ENCODE measurements around the gene NPAS3.

The NPAS3 gene

DNA sequence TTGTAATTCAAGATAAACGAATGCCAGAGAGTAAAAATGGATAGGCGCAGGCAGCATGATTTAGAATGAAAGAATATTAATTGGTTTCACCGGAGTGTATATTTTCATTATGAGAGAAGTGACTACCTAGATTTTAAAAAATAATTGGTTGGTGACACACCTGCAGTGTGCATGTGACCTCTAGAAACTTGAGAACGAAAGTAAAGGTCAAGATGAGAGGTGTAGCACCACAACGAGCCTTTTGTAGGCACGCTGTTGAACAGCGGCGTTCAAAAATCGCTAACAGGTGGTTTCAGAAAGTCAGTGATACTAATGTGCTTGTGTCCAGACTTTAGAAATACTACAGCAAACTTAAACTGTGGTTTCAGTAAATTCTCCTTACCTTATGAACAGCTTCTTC lies 123.8 kb downstream of the NPAS3 start:
- H3K4me3 ChIP-seq (ENCODE audit: low read length), result peak overlapping the region; percentile 46

DNA sequence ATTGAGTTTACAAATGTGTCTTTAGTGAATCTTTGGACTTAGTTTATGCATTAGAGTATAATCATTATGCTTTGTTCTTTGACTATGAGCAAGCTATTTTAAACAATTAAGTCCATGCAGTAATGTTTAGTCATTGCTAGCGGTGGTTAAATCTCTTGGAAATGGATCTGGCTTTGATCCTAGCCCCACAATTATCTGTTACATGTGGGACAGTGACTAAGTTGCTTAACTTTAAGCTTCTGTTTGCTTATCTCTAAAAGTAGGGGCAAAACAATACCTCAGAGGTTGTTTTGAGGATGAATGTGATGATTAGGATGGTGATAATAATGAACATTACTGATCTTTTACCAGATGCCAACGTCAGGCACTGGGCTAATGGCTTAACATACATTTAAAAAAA lies 124.2 kb downstream of the NPAS3 start:
- H3K36me3 ChIP-seq (replicated peaks; ENCODE audit: low read depth, low read length), result no peaks in the 10 kb centered on the region
- no peaks in the 10 kb centered on the region for H3K27me3 ChIP-seq (ENCODE audit: low read depth, low read length)
- H3K9me3 ChIP-seq (ENCODE audit: insufficient read depth, low read length), result no peaks in the 10 kb centered on the region
- H3K27ac ChIP-seq (ENCODE audit: low read length), result no peak overlapping the region
- no peaks in the 10 kb centered on the region for H3K79me2 ChIP-seq (ENCODE audit: low read length)
- peak overlapping the region; percentile 37; the same call in 1 of the 2 replicates for H2AFZ ChIP-seq (ENCODE audit: low read depth, low read length)
- TF ChIP-seq, protein P1, sequence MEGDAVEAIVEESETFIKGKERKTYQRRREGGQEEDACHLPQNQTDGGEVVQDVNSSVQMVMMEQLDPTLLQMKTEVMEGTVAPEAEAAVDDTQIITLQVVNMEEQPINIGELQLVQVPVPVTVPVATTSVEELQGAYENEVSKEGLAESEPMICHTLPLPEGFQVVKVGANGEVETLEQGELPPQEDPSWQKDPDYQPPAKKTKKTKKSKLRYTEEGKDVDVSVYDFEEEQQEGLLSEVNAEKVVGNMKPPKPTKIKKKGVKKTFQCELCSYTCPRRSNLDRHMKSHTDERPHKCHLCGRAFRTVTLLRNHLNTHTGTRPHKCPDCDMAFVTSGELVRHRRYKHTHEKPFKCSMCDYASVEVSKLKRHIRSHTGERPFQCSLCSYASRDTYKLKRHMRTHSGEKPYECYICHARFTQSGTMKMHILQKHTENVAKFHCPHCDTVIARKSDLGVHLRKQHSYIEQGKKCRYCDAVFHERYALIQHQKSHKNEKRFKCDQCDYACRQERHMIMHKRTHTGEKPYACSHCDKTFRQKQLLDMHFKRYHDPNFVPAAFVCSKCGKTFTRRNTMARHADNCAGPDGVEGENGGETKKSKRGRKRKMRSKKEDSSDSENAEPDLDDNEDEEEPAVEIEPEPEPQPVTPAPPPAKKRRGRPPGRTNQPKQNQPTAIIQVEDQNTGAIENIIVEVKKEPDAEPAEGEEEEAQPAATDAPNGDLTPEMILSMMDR (IDR thresholded peaks at IDR 0.05; ENCODE audit: low read depth, low read length), result no peak
- no peak for TF ChIP-seq EZH2phosphoT487 (IDR thresholded peaks at IDR 0.05; ENCODE audit: low read depth)
- peak overlapping the region; percentile 58 for H3K4me2 ChIP-seq (ENCODE audit: low read length)
- peaks cover 20% of the 10 kb centered on the region for H3K4me1 ChIP-seq (ENCODE audit: low read length)
- no peaks in the 10 kb centered on the region for H4K20me1 ChIP-seq (ENCODE audit: insufficient read depth, low read length)
- H3K9ac ChIP-seq (ENCODE audit: low read length), result no peak overlapping the region
- peak overlapping the region; percentile 46 for H3K4me3 ChIP-seq (ENCODE audit: low read length)

More for the DNA sequence above, 123.8 kb downstream of the NPAS3 start:
- H3K27ac ChIP-seq (ENCODE audit: low read length), result no peak overlapping the region
- H3K9me3 ChIP-seq (ENCODE audit: insufficient read depth, low read length), result no peaks in the 10 kb centered on the region
- H4K20me1 ChIP-seq (ENCODE audit: insufficient read depth, low read length), result no peaks in the 10 kb centered on the region
- no peaks in the 10 kb centered on the region for H3K79me2 ChIP-seq (ENCODE audit: low read length)
- H3K9ac ChIP-seq (ENCODE audit: low read length), result no peak overlapping the region
- H3K27me3 ChIP-seq (ENCODE audit: low read depth, low read length), result no peaks in the 10 kb centered on the region
- TF ChIP-seq, protein P1 (IDR thresholded peaks at IDR 0.05; ENCODE audit: low read depth, low read length), result no peak
- no peak for TF ChIP-seq EZH2phosphoT487 (IDR thresholded peaks at IDR 0.05; ENCODE audit: low read depth)
- H3K4me1 ChIP-seq (ENCODE audit: low read length), result peaks cover 20% of the 10 kb centered on the region
- H3K36me3 ChIP-seq (replicated peaks; ENCODE audit: low read depth, low read length), result no peaks in the 10 kb centered on the region
- peak overlapping the region; percentile 58 for H3K4me2 ChIP-seq (ENCODE audit: low read length)
- H2AFZ ChIP-seq (ENCODE audit: low read depth, low read length), result peak overlapping the region; percentile 37; the same call in 1 of the 2 replicates

DNA sequence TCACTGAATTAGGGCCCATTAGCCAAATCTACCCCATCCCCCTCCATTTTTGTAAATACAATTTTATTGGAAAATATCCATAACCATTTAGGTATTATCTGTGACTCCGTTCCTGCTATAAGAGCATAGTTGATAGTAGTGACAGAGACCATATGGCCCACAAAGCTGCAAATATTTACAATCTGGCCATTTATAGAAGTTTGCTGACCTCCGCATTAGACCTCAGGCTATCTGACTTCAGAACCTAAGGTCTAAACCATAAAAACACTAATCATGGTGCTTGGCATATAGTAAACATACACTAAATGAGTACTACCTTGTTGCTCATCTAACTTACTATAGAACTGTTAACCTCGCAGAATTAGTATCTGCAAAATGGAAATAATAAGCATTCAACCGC lies 124.8 kb downstream of the NPAS3 start:
- Histone ChIP-seq H3K4me3 (ENCODE audit: low read length) (no peak overlapping the region), H4K20me1 (ENCODE audit: insufficient read depth, low read length) (no peaks in the 10 kb centered on the region), H3K36me3 (replicated peaks; ENCODE audit: low read depth, low read length) (no peaks in the 10 kb centered on the region), H3K9ac (ENCODE audit: low read length) (no peak overlapping the region), H3K27ac (ENCODE audit: low read length) (no peak overlapping the region), H2AFZ (ENCODE audit: low read depth, low read length) (no peak overlapping the region), H3K27me3 (ENCODE audit: low read depth, low read length) (no peaks in the 10 kb centered on the region), H3K4me1 (ENCODE audit: low read length) (peaks cover 20% of the 10 kb centered on the region), H3K9me3 (ENCODE audit: insufficient read depth, low read length) (no peaks in the 10 kb centered on the region), H3K79me2 (ENCODE audit: low read length) (no peaks in the 10 kb centered on the region), H3K4me2 (ENCODE audit: low read length) (no peak overlapping the region)
- TF ChIP-seq, protein P1 (IDR thresholded peaks at IDR 0.05; ENCODE audit: low read depth, low read length), result no peak
- TF ChIP-seq EZH2phosphoT487 (IDR thresholded peaks at IDR 0.05; ENCODE audit: low read depth), result no peak

DNA sequence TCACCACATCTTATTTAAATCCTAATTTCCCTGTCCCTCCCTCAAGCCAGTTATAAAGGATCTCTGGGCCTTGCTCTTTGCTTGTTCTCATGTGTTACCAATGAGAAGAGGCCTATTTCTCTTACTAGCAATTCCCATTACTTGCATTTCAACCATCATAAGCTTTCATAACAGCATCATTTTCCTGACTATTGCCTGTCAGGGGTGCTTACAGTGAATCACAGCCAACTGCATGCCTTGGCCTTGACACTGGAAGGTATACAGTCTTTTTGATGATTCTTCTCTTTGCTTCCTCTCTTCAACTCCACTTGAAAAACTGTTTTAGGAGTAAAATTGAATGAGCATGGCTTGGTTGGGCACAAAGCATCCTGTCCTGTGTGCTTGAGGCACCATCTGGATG lies 127.0 kb downstream of the NPAS3 start:
- H3K27ac ChIP-seq (ENCODE audit: low read length), result no peak overlapping the region
- H3K4me2 ChIP-seq (ENCODE audit: low read length), result no peak overlapping the region
- peaks cover 20% of the 10 kb centered on the region for H3K4me1 ChIP-seq (ENCODE audit: low read length)
- H3K4me3 ChIP-seq (ENCODE audit: low read length), result no peak overlapping the region
- no peaks in the 10 kb centered on the region for H3K36me3 ChIP-seq (replicated peaks; ENCODE audit: low read depth, low read length)
- H3K79me2 ChIP-seq (ENCODE audit: low read length), result no peaks in the 10 kb centered on the region
- no peaks in the 10 kb centered on the region for H4K20me1 ChIP-seq (ENCODE audit: insufficient read depth, low read length)
- no peaks in the 10 kb centered on the region for H3K9me3 ChIP-seq (ENCODE audit: insufficient read depth, low read length)
- no peak overlapping the region for H3K9ac ChIP-seq (ENCODE audit: low read length)
- TF ChIP-seq, protein P1 (IDR thresholded peaks at IDR 0.05; ENCODE audit: low read depth, low read length), result no peak
- TF ChIP-seq EZH2phosphoT487 (IDR thresholded peaks at IDR 0.05; ENCODE audit: low read depth), result no peak
- no peak overlapping the region for H2AFZ ChIP-seq (ENCODE audit: low read depth, low read length)
- H3K27me3 ChIP-seq (ENCODE audit: low read depth, low read length), result no peaks in the 10 kb centered on the region

Data from OCI-LY3 (cell line).